PC-9 (cell line): Measurements from ENCODE around the gene RPS2. TPM values are rescaled to one million over a fixed set of nuclear protein-coding genes. Genes with fewer than 3 reads are reported as not detected.

ENCODE experiments used
- BruUV-seq: library from RNA; stranded (reverse); fragments of 400-500 nt; replicated peaks from 2 replicates; lab custom pipeline; 2021; lab: Mats Ljungman, UMichigan
- CTCF ChIA-PET: fragments of 300-600 bp; sonication (Branson Sonifier 250); formaldehyde crosslinking; loops from one replicate; lab custom pipeline; 2022; ENCODE audit warnings: antibody characterized with exemption; lab: Charles Lee
- POLR2A ChIA-PET: fragments of 300-600 bp; sonication (Branson Sonifier 250); formaldehyde crosslinking; loops from one replicate; lab custom pipeline; 2022; ENCODE audit warnings: antibody characterized with exemption; ENCODE audit not compliant: unreplicated experiment; lab: Charles Lee
- DNase-seq, 2 experiments: peaks; one replicate each; pipeline versions ENCODE4 v3.0.0 to v3.0.0-alpha.2; 2015 to 2022; ENCODE audit warnings: mixed read lengths in 1 of 2
- H2AFZ ChIP-seq: fragments of 200-600 bp; sonication (generic); 2 replicates; pipeline ENCODE4 v1.8.1; 2017; ENCODE audit warnings: antibody characterized with exemption
- H3F3A ChIP-seq: fragments of 200-600 bp; sonication (generic); 2 replicates; pipeline ENCODE4 v1.8.1; 2017; ENCODE audit warnings: antibody characterized with exemption, mild to moderate bottlenecking, low read depth; ENCODE audit not compliant: insufficient read depth
- H3K27ac ChIP-seq: fragments of 200-600 bp; sonication (generic); 2 replicates; pipeline ENCODE4 v1.6.1; 2016; ENCODE audit warnings: mixed run types
- H3K27me3 ChIP-seq: fragments of 200-600 bp; sonication (generic); 2 replicates; pipeline ENCODE4 v1.6.1; 2016; ENCODE audit warnings: low read depth, mixed run types; ENCODE audit not compliant: insufficient read depth
- H3K36me3 ChIP-seq: fragments of 200-600 bp; sonication (generic); 2 replicates; pipeline ENCODE4 v1.6.1; 2016; ENCODE audit warnings: low read depth, mixed run types
- H3K4me1 ChIP-seq: fragments of 200-600 bp; sonication (generic); replicated peaks from 2 replicates; pipeline ENCODE4 v1.6.1; 2016; ENCODE audit warnings: mixed run types; ENCODE audit not compliant: insufficient read depth
- H3K4me2 ChIP-seq: fragments of 200-600 bp; sonication (generic); 2 replicates; pipeline ENCODE4 v1.6.1; 2017; ENCODE audit warnings: mixed run types
- H3K4me3 ChIP-seq: fragments of 200-600 bp; sonication (generic); 2 replicates; pipeline ENCODE4 v1.6.1; 2016; ENCODE audit warnings: mixed run types
- H3K79me2 ChIP-seq: fragments of 200-600 bp; sonication (generic); 2 replicates; pipeline ENCODE4 v1.6.1; 2017; ENCODE audit warnings: low read depth, mixed run types
- H3K9me2 ChIP-seq: fragments of 200-600 bp; sonication (generic); 2 replicates; pipeline ENCODE4 v1.8.1; 2017; ENCODE audit warnings: mild to moderate bottlenecking; ENCODE audit not compliant: insufficient read depth
- H3K9me3 ChIP-seq: fragments of 200-600 bp; sonication (generic); 2 replicates; pipeline ENCODE4 v1.8.1; 2016; ENCODE audit warnings: low read depth; ENCODE audit not compliant: insufficient read depth
- H4K20me1 ChIP-seq: fragments of 200-600 bp; sonication (generic); 2 replicates; pipeline ENCODE4 v1.8.1; 2017; ENCODE audit not compliant: insufficient read depth
- CTCF ChIP-seq: fragments of 200-600 bp; sonication (generic); conservative IDR thresholded peaks from 2 replicates; pipeline ENCODE4 v1.6.1; 2017; ENCODE audit warnings: mixed run types, antibody characterized with exemption, mild to moderate bottlenecking, moderate library complexity
- EZH2 ChIP-seq: fragments of 200-600 bp; sonication (generic); IDR thresholded peaks from 2 replicates; pipeline ENCODE4 v1.8.0; 2017; ENCODE audit warnings: antibody characterized with exemption, low read depth
- intact Hi-C: fragments of 100-400 bp; cut with micrococcal nuclease; formaldehyde crosslinking; loops from one replicate; pipeline ENCODE4 v1.10.0; 2022; ENCODE audit not compliant: unreplicated experiment
- total RNA-seq: library from RNA; stranded (reverse); gene quantifications from 2 replicates; pipeline ENCODE4 v1.2.3, GENCODE V29; 2021

The RPS2 gene
- total RNA-seq, 1 experiment from 2014 or later, result 3,808 TPM

DNA sequence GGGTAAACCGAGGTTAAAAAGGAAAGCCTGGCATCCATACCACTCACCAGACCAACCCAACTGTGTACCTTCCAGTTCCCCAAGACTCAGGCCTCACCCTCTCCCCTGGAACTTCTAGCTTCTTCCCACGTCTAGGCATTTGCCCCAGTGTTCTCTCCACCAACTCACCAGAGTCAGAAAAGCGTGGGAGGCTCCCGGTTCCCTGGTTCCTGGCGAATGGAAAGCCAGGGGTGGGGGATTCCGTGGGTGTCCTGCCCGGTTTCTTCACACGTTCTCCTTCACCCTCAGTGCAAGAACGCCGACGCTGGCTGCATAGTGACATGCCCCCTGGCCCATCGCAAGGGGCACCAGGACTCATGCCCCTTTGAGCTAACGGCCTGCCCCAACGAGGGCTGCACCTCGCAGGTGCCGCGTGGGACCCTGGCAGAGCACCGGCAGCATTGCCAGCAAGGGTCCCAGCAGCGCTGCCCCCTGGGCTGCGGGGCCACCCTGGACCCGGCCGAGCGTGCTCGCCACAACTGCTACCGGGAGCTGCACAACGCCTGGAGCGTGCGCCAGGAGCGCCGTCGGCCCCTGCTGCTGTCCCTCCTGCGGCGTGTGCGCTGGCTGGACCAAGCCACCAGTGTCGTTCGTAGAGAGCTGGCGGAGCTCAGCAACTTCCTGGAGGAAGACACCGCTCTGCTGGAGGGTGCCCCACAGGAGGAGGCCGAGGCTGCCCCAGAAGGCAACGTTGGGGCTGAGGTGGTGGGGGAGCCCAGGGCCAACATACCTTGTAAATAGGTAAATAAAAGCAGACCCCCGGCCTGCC, 3.7 kb upstream of the RPS2 start:
- no peak for TF ChIP-seq CTCF
- TF ChIP-seq EZH2, result no peak
- Histone ChIP-seq H3F3A (peaks cover 24% of the 10 kb centered on the region), H3K4me1 (peaks cover 18% of the 10 kb centered on the region), H3K4me3 (no peak overlapping the region), H3K9me3 (no peaks in the 10 kb centered on the region), H3K4me2 (no peak overlapping the region), H3K79me2 (peaks cover 60% of the 10 kb centered on the region), H2AFZ (no peak overlapping the region), H3K9me2 (no peaks in the 10 kb centered on the region), H3K27ac (no peak overlapping the region), H4K20me1 (peaks cover 8% of the 10 kb centered on the region), H3K36me3 (peaks cover 8% of the 10 kb centered on the region), H3K27me3 (no peaks in the 10 kb centered on the region)
- ChIA-PET POLR2A (no interaction called here), CTCF (no interaction called here)
- BruUV-seq, result no TSS peak
- intact Hi-C loops, result no loop called here
- DNase-seq, result no peak

DNA sequence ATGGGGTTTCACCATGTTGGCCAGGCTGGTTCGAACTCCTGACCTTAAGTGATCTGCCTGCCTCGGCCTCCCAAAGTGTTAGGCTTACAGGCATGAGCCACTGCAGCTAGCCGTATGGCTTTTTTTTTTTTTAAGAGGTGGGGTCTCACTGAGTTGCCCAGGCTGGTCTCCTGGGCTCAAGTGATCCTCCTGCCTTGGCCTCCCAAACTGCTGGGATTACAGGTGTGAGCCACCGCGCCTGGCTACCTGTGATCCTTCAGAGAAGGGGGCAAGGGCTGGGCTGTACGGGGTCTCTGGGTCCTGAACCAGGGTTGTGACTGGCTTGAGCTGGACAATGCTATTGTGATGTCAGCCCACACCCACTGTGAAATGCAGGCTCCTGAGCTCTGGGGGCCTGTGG, 1.8 kb upstream of the RPS2 start, which contains the start of gene RNF151:
RNF151 (plus strand) TSS at position 397 of the 400 bp plus-strand sequence. CDS start 26 bp downstream, outside the sequence.
- Histone ChIP-seq H3K79me2 (peaks cover 63% of the 10 kb centered on the region), H3K4me3 (peak within 1 kb of the TSS; percentile 83), H3F3A (peaks cover 40% of the 10 kb centered on the region), H3K9me2 (no peaks in the 10 kb centered on the region), H4K20me1 (peaks cover 26% of the 10 kb centered on the region), H3K36me3 (peaks cover 22% of the 10 kb centered on the region), H3K9me3 (no peaks in the 10 kb centered on the region), H3K27ac (peak within 1 kb of the TSS; percentile 55; the same call in 1 of the 2 replicates), H3K27me3 (no peaks in the 10 kb centered on the region), H3K4me2 (peak within 1 kb of the TSS; percentile 96), H3K4me1 (peaks cover 10% of the 10 kb centered on the region; the same call in 1 of the 2 replicates), H2AFZ (no peak within 1 kb of the TSS)
- DNase-seq, result no peak
- no TSS peak for BruUV-seq
- intact Hi-C loops, result no loop called here
- CTCF ChIA-PET, result no interaction called here
- TF ChIP-seq EZH2, result no peak
- TF ChIP-seq CTCF, result no peak
- POLR2A ChIA-PET, result no interaction called here

- H2AFZ ChIP-seq, result peak overlapping the region; percentile 74; the same call in 1 of the 2 replicates
- peaks cover 22% of the 10 kb centered on the region for H3K36me3 ChIP-seq
- intact Hi-C loops, result no loop called here
- H3K4me3 ChIP-seq, result peak overlapping the region; percentile 83
- peaks cover 34% of the 10 kb centered on the region for H4K20me1 ChIP-seq
- H3K4me1 ChIP-seq, result peaks cover 10% of the 10 kb centered on the region; the same call in 1 of the 2 replicates
- ChIA-PET CTCF (no interaction called here), POLR2A (interaction anchor here (0.6 to 1.0 kb wide), 7 partner anchors 14 to 1732 kb away, joined by 3 to 10 read pairs (median 3); partner anchors contain the start of gene PDPK1)
- H3K79me2 ChIP-seq, result peaks cover 64% of the 10 kb centered on the region
- peak overlapping the region; percentile 96 for H3K4me2 ChIP-seq
- no peak for DNase-seq
- no peaks in the 10 kb centered on the region for H3K27me3 ChIP-seq
- peaks cover 39% of the 10 kb centered on the region for H3F3A ChIP-seq
- H3K9me3 ChIP-seq, result no peaks in the 10 kb centered on the region
- no peaks in the 10 kb centered on the region for H3K9me2 ChIP-seq
- no TSS peak for BruUV-seq
- TF ChIP-seq EZH2 (no peak), CTCF (no peak)
- peak overlapping the region; percentile 55 for H3K27ac ChIP-seq
Observed at GRCh38 chr16:1965396-1966001, 873 bp upstream of the RPS2 start.
